AG04449 (cell line): Measurements from ENCODE around the gene AFP.

ENCODE experiments used
- CTCF ChIA-PET: fragments of 350-600 bp; formaldehyde crosslinking; extraction: SDS; loops from one replicate; lab custom pipeline; 2021; ENCODE audit warnings: antibody characterized with exemption; lab: Yijun Ruan, JAX
- POLR2A ChIA-PET: fragments of 400-600, 350-600 bp; formaldehyde crosslinking; extraction: SDS; loops from one replicate; lab custom pipeline; 2020; ENCODE audit warnings: antibody characterized with exemption, inconsistent platforms; lab: Yijun Ruan, JAX
- DNase-seq: peaks from one replicate; pipeline ENCODE4 v3.0.0-alpha.2; 2010; ENCODE audit warnings: low read depth, low spot score
- H3K4me3 ChIP-seq: 2 replicates; pipeline ENCODE4 v1.5.1; 2011; ENCODE audit warnings: low read depth, mild to moderate bottlenecking, control low read depth, low read length
- TF ChIP-seq, protein P1 (sequence below): IDR thresholded peaks from one replicate; pipeline ENCODE4 v1.5.1; 2011; ENCODE audit warnings: mild to moderate bottlenecking, moderate library complexity, low read length, control low read depth, inconsistent platforms; ENCODE audit not compliant: insufficient read depth; ENCODE audit errors: missing control alignments

The AFP gene

DNA sequence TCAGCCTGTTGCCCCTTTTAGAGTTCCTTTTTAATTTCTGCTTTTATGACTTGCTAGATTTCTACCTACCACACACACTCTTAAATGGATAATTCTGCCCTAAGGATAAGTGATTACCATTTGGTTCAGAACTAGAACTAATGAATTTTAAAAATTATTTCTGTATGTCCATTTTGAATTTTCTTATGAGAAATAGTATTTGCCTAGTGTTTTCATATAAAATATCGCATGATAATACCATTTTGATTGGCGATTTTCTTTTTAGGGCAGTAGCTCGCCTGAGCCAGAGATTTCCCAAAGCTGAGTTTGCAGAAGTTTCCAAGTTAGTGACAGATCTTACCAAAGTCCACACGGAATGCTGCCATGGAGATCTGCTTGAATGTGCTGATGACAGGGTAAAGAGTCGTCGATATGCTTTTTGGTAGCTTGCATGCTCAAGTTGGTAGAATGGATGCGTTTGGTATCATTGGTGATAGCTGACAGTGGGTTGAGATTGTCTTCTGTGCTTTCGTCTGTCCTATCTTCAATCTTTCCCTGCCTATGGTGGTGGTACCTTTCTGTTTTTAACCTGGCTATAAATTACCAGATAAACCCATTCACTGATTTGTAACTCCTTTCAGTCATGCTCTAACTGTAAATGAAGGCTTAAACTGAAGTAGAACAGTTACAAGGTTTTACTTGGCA is 24.1 kb upstream of the AFP start:
- POLR2A ChIA-PET: no interaction called here

DNA sequence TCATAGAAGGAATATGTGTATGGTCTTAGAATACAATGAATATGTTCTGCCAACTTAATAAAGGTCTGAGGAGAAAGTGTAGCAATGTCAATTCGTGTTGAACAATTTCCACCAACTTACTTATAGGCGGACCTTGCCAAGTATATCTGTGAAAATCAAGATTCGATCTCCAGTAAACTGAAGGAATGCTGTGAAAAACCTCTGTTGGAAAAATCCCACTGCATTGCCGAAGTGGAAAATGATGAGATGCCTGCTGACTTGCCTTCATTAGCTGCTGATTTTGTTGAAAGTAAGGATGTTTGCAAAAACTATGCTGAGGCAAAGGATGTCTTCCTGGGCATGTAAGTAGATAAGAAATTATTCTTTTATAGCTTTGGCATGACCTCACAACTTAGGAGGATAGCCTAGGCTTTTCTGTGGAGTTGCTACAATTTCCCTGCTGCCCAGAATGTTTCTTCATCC is 22.7 kb upstream of the AFP start:
- no peak overlapping the region for H3K4me3 ChIP-seq
- TF ChIP-seq, protein P1, sequence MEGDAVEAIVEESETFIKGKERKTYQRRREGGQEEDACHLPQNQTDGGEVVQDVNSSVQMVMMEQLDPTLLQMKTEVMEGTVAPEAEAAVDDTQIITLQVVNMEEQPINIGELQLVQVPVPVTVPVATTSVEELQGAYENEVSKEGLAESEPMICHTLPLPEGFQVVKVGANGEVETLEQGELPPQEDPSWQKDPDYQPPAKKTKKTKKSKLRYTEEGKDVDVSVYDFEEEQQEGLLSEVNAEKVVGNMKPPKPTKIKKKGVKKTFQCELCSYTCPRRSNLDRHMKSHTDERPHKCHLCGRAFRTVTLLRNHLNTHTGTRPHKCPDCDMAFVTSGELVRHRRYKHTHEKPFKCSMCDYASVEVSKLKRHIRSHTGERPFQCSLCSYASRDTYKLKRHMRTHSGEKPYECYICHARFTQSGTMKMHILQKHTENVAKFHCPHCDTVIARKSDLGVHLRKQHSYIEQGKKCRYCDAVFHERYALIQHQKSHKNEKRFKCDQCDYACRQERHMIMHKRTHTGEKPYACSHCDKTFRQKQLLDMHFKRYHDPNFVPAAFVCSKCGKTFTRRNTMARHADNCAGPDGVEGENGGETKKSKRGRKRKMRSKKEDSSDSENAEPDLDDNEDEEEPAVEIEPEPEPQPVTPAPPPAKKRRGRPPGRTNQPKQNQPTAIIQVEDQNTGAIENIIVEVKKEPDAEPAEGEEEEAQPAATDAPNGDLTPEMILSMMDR: no peak
- ChIA-PET CTCF (interaction anchor here (1.5 kb wide), 1 partner anchor 101 kb away, joined by 3 read pairs; no protein-coding TSS in a partner anchor), POLR2A (no interaction called here)
- no peak for DNase-seq

More for the DNA sequence above, 24.1 kb upstream of the AFP start:
- TF ChIP-seq, protein P1: no peak
- CTCF ChIA-PET: interaction anchor here (1.2 to 1.5 kb wide), 2 partner anchors 35 to 100 kb away, joined by 3 read pairs; no protein-coding TSS in a partner anchor
- no peak overlapping the region for H3K4me3 ChIP-seq
- DNase-seq: no peak

DNA sequence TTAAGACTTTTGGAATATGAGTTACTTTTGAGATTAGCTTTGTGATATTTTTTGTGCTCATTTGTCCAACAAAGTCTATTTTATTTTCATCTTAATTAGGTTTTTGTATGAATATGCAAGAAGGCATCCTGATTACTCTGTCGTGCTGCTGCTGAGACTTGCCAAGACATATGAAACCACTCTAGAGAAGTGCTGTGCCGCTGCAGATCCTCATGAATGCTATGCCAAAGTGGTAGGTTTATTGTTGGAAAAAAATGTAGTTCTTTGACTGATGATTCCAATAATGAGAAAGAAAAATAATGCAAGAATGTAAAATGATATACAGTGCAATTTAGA is 21.1 kb upstream of the AFP start:
- no peak for DNase-seq
- CTCF ChIA-PET: no interaction called here
- TF ChIP-seq, protein P1: no peak
- POLR2A ChIA-PET: no interaction called here
- H3K4me3 ChIP-seq: no peak overlapping the region

DNA sequence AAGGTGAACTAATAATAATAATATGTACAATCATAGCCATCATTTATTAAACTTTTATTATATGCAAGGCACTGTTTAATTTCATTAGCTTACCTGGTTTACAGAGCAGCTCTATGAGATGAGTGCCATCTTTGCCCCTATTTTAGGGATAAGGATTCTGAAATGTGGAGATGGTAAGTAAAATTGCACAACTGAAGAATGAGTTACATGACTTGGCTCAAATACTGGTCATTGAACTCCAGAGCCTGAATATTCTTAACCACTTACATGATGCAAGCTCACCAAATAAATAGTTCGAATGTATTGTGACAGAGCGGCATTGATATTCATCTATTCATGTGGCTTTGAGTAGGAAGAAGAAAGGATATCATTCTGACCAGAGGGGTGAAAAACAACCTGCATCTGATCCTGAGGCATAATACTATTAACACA is 20.2 kb upstream of the AFP start:
- DNase-seq: no peak
- TF ChIP-seq, protein P1: no peak
- CTCF ChIA-PET: interaction anchor here (0.8 kb wide), 1 partner anchor 103 kb away, joined by 3 read pairs; no protein-coding TSS in a partner anchor
- H3K4me3 ChIP-seq: no peak overlapping the region
- POLR2A ChIA-PET: no interaction called here

DNA sequence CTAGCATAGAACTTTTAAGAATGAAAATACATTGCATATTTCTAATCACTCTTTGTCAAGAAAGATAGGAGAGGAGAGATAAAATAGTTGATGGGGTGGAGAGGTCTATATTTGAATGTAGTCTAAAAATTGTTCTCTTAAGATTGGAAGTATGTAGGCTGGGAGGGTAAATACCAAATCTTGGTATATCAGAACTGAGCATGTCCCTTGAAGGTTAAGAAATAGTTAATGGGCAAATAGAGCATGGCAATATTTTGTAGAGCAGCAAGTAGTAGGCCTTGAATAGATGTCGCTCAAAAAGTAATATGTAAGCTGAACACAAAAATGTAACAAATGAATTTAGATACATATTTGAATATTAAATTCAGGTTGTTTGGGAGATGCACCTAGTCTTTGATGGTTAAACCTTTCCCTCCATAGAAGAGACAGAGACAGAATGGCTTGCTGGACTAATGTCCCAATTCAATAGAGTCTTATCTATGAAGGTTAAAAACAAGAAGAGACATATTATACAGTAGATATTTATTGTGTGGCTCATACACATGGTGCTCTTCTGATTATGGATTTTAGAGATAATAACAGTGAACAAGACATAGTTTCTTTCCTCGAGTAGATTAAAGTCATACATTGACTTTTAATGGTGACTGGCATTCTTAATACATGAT is 19.5 kb upstream of the AFP start:
- TF ChIP-seq, protein P1: no peak
- no peak for DNase-seq
- no peak overlapping the region for H3K4me3 ChIP-seq
- ChIA-PET CTCF (interaction anchor here (0.8 kb wide), 1 partner anchor 104 kb away, joined by 3 read pairs; no protein-coding TSS in a partner anchor), POLR2A (no interaction called here)

DNA sequence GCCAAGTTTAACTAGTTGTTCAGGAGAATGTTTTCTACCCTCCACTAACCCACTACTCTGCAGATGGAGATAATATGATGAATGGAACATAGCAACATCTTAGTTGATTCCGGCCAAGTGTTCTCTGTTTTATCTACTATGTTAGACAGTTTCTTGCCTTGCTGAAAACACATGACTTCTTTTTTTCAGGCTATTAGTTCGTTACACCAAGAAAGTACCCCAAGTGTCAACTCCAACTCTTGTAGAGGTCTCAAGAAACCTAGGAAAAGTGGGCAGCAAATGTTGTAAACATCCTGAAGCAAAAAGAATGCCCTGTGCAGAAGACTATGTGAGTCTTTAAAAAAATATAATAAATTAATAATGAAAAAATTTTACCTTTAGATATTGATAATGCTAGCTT is 18.7 kb upstream of the AFP start:
- TF ChIP-seq, protein P1: no peak
- ChIA-PET CTCF (no interaction called here), POLR2A (no interaction called here)
- no peak for DNase-seq
- H3K4me3 ChIP-seq: no peak overlapping the region
